GM23338 (cell line): ENCODE data around the gene FANCL. TPM values are rescaled to one million over a fixed set of nuclear protein-coding genes. Genes with fewer than 3 reads are reported as not detected.

Experiments used
- ATAC-seq: fragments of 200-7000 bp; cut with Tn5 transposase; 3 replicates; pipeline ENCODE4 v1.9.1; 2020
- DNase-seq: peaks from one replicate; pipeline ENCODE4 v3.0.0-alpha.2; 2015; ENCODE audit warnings: low spot score
- H2AFZ ChIP-seq: fragments of 200-600 bp; sonication (generic); 2 replicates; pipeline ENCODE4 v1.8.0; 2016; ENCODE audit warnings: antibody characterized with exemption, mild to moderate bottlenecking, moderate library complexity
- H3F3A ChIP-seq: fragments of 200-600 bp; sonication (generic); replicated peaks from 2 replicates; pipeline ENCODE4 v1.8.0; 2017; ENCODE audit warnings: antibody characterized with exemption, mixed run types, low read depth
- H3K27ac ChIP-seq: fragments of 200-600 bp; sonication (generic); 2 replicates; pipeline ENCODE4 v1.6.1; 2016; ENCODE audit warnings: low read depth
- H3K27me3 ChIP-seq: fragments of 200-600 bp; sonication (generic); 2 replicates; pipeline ENCODE4 v1.8.0; 2016; ENCODE audit warnings: mild to moderate bottlenecking, mixed run types, moderate library complexity; ENCODE audit not compliant: insufficient read depth
- H3K36me3 ChIP-seq: fragments of 200-600 bp; sonication (generic); 2 replicates; pipeline ENCODE4 v1.8.0; 2016; ENCODE audit warnings: mild to moderate bottlenecking; ENCODE audit not compliant: insufficient read depth
- H3K4me1 ChIP-seq: fragments of 200-600 bp; sonication (generic); 2 replicates; pipeline ENCODE4 v1.8.0; 2016; ENCODE audit warnings: mild to moderate bottlenecking, moderate library complexity; ENCODE audit not compliant: insufficient read depth
- H3K4me2 ChIP-seq: fragments of 200-600 bp; sonication (generic); 2 replicates; pipeline ENCODE4 v1.7.1; 2017; ENCODE audit warnings: mixed run types
- H3K4me3 ChIP-seq: fragments of 200-600 bp; sonication (generic); 2 replicates; pipeline ENCODE4 v1.6.1; 2016; ENCODE audit warnings: mixed run types
- H3K79me2 ChIP-seq: fragments of 200-600 bp; sonication (generic); replicated peaks from 2 replicates; pipeline ENCODE4 v1.8.0; 2017; ENCODE audit warnings: mild to moderate bottlenecking; ENCODE audit not compliant: insufficient read depth
- H3K9me2 ChIP-seq: fragments of 200-600 bp; sonication (generic); 2 replicates; pipeline ENCODE4 v1.8.0; 2017; ENCODE audit not compliant: insufficient read depth
- H4K20me1 ChIP-seq: fragments of 200-600 bp; sonication (generic); replicated peaks from 2 replicates; pipeline ENCODE4 v1.8.0; 2017; ENCODE audit warnings: mild to moderate bottlenecking; ENCODE audit not compliant: insufficient read depth
- H3K27ac Mint-ChIP-seq: 2 replicates; pipeline ENCODE4 v1.8.0; 2020; ENCODE audit warnings: inconsistent platforms, mild to moderate bottlenecking, moderate library complexity, mixed read lengths
- H3K27me3 Mint-ChIP-seq: 3 replicates; pipeline ENCODE4 v1.8.0; 2022; ENCODE audit warnings: low read depth, mild to moderate bottlenecking, moderate library complexity, mixed read lengths, inconsistent platforms; ENCODE audit not compliant: insufficient read depth, poor library complexity
- H3K36me3 Mint-ChIP-seq: 3 replicates; pipeline ENCODE4 v1.8.0; 2021; ENCODE audit warnings: low read depth, mild to moderate bottlenecking, inconsistent platforms, moderate library complexity, mixed read lengths
- H3K4me1 Mint-ChIP-seq: 3 replicates; pipeline ENCODE4 v1.8.0; 2020; ENCODE audit warnings: mild to moderate bottlenecking, inconsistent platforms, mixed read lengths
- H3K4me3 Mint-ChIP-seq: 3 replicates; pipeline ENCODE4 v1.8.0; 2021; ENCODE audit warnings: moderate library complexity, mild to moderate bottlenecking, inconsistent platforms, mixed read lengths
- H3K9me3 Mint-ChIP-seq: 3 replicates; pipeline ENCODE4 v1.8.0; 2020; ENCODE audit warnings: moderate library complexity, mild to moderate bottlenecking, inconsistent platforms, mixed read lengths
- CREB1 ChIP-seq: fragments of 250-450 bp; sonication (Bioruptor Pico); IDR thresholded peaks from 2 replicates; pipeline ENCODE4 v1.5.0; 2020; ENCODE audit warnings: low read depth, mild to moderate bottlenecking, moderate library complexity
- EZH2 ChIP-seq: fragments of 200-600 bp; sonication (generic); IDR thresholded peaks from one replicate; pipeline ENCODE4 v1.8.0; 2017; ENCODE audit warnings: antibody characterized with exemption, mild to moderate bottlenecking, low read depth; ENCODE audit not compliant: unreplicated experiment
- EZH2phosphoT487 ChIP-seq: fragments of 200-600 bp; sonication (generic); IDR thresholded peaks from one replicate; pipeline ENCODE4 v1.8.1; 2018; ENCODE audit warnings: antibody characterized with exemption; ENCODE audit not compliant: unreplicated experiment
- JUNB ChIP-seq: IDR thresholded peaks from one replicate; pipeline ENCODE4 v1.6.1; 2016; ENCODE audit warnings: antibody characterized with exemption; ENCODE audit not compliant: unreplicated experiment
- NANOG ChIP-seq: IDR thresholded peaks from 2 replicates; pipeline ENCODE4 v1.6.1; 2016; ENCODE audit warnings: antibody characterized with exemption, borderline replicate concordance
- POLR2AphosphoS5 ChIP-seq: IDR thresholded peaks from 2 replicates; pipeline ENCODE4 v1.6.1; 2016; ENCODE audit warnings: antibody characterized with exemption, low read depth
- STAT1 ChIP-seq: IDR thresholded peaks from one replicate; pipeline ENCODE4 v1.6.1; 2016; ENCODE audit warnings: antibody characterized with exemption; ENCODE audit not compliant: unreplicated experiment
- ZNF114 ChIP-seq: fragments of 250-450 bp; sonication (Bioruptor Pico); IDR thresholded peaks from 2 replicates; pipeline ENCODE4 v1.5.0; 2020; ENCODE audit warnings: mild to moderate bottlenecking, moderate library complexity
- ZNF331 ChIP-seq: fragments of 250-450 bp; sonication (Bioruptor Pico); IDR thresholded peaks from 2 replicates; pipeline ENCODE4 v1.5.0; 2020; ENCODE audit warnings: low read depth, mild to moderate bottlenecking, moderate library complexity
- polyA plus RNA-seq: library from polyadenylated mRNA; unstranded; fragments of >200 nt; fragmentation: Nextera tagmentation; extraction: Ambion mirVana; gene quantifications from 2 replicates; pipeline ENCODE4 v1.2.1, GENCODE V29; 2016
- total RNA-seq: library from RNA; depleted of rRNA; stranded (reverse); fragments of >200 nt; shearing (Covaris generic); gene quantifications from 2 replicates; pipeline ENCODE4 v1.2.3, GENCODE V29; 2014
- TF ChIP-seq, protein P1 (sequence below): IDR thresholded peaks from 2 replicates; pipeline ENCODE4 v1.6.1; 2016; ENCODE audit warnings: antibody characterized with exemption
- TF ChIP-seq, protein P2 (sequence below), 2 experiments: fragments of 200-600 bp in 1 of 2; sonication (generic) in 1 of 2; conservative IDR thresholded peaks; 2 replicates each; pipeline versions ENCODE4 v1.5.1 to v1.6.1; 2016 to 2017; ENCODE audit warnings: antibody characterized with exemption in 2 of 2, low read depth in 2 of 2, mild to moderate bottlenecking in 2 of 2, moderate library complexity in 1 of 2
- TF ChIP-seq, protein P3 (sequence below): fragments of 250-450 bp; sonication (Bioruptor Pico); IDR thresholded peaks from 2 replicates; pipeline ENCODE4 v1.5.0; 2020; ENCODE audit warnings: mild to moderate bottlenecking, moderate library complexity
- TF ChIP-seq, protein P4 (sequence below): IDR thresholded peaks from one replicate; pipeline ENCODE4 v1.6.1; 2018; ENCODE audit warnings: antibody characterized with exemption; ENCODE audit not compliant: unreplicated experiment

Gene FANCL
- total and polyA plus RNA-seq, 2 experiments from 2014 or later: 90.4 to 97.8 TPM

DNA sequence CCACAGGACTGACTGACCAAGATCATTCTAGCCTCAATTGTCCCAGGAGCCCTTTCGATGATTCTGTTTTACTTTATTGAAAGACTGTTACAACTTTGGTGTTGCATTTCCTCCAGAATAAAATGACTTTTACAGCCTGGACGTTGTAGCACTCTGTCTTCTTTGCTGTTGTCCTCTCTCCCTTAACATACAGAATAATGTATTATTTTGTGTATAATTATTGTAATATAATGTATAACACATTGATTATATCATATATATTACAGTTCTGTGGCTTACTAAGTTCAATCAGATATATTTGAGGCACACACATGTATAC lies 380 bp upstream of the FANCL start:
- no peaks in the 10 kb centered on the region for H4K20me1 ChIP-seq
- H3F3A ChIP-seq: no peaks in the 10 kb centered on the region
- no peak for ATAC-seq
- Mint-ChIP-seq H3K27me3 (no peaks in the 10 kb centered on the region), H3K4me3 (peak overlapping the region; percentile 96), H3K4me1 (peaks cover 42% of the 10 kb centered on the region), H3K27ac (peak overlapping the region; percentile 99), H3K36me3 (no peaks in the 10 kb centered on the region), H3K9me3 (no peaks in the 10 kb centered on the region)
- DNase-seq: no peak
- H3K9me2 ChIP-seq: no peaks in the 10 kb centered on the region
- peak overlapping the region; percentile 81; the same call in 1 of the 2 replicates for H3K4me3 ChIP-seq
- TF ChIP-seq JUNB (no peak), CREB1 (CRISPR knock-in tag) (no peak), EZH2 (no peak), ZNF114 (CRISPR knock-in tag) (no peak), NANOG (no peak), STAT1 (no peak), POLR2AphosphoS5 (no peak), EZH2phosphoT487 (no peak), ZNF331 (CRISPR knock-in tag) (no peak)
- TF ChIP-seq, protein P1, sequence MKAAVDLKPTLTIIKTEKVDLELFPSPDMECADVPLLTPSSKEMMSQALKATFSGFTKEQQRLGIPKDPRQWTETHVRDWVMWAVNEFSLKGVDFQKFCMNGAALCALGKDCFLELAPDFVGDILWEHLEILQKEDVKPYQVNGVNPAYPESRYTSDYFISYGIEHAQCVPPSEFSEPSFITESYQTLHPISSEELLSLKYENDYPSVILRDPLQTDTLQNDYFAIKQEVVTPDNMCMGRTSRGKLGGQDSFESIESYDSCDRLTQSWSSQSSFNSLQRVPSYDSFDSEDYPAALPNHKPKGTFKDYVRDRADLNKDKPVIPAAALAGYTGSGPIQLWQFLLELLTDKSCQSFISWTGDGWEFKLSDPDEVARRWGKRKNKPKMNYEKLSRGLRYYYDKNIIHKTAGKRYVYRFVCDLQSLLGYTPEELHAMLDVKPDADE: no peak
- TF ChIP-seq, protein P2, sequence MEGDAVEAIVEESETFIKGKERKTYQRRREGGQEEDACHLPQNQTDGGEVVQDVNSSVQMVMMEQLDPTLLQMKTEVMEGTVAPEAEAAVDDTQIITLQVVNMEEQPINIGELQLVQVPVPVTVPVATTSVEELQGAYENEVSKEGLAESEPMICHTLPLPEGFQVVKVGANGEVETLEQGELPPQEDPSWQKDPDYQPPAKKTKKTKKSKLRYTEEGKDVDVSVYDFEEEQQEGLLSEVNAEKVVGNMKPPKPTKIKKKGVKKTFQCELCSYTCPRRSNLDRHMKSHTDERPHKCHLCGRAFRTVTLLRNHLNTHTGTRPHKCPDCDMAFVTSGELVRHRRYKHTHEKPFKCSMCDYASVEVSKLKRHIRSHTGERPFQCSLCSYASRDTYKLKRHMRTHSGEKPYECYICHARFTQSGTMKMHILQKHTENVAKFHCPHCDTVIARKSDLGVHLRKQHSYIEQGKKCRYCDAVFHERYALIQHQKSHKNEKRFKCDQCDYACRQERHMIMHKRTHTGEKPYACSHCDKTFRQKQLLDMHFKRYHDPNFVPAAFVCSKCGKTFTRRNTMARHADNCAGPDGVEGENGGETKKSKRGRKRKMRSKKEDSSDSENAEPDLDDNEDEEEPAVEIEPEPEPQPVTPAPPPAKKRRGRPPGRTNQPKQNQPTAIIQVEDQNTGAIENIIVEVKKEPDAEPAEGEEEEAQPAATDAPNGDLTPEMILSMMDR (conservative IDR thresholded peaks at IDR 0.05; ENCODE audit: low read depth in 2 of 2): no peak
- TF ChIP-seq, protein P3, sequence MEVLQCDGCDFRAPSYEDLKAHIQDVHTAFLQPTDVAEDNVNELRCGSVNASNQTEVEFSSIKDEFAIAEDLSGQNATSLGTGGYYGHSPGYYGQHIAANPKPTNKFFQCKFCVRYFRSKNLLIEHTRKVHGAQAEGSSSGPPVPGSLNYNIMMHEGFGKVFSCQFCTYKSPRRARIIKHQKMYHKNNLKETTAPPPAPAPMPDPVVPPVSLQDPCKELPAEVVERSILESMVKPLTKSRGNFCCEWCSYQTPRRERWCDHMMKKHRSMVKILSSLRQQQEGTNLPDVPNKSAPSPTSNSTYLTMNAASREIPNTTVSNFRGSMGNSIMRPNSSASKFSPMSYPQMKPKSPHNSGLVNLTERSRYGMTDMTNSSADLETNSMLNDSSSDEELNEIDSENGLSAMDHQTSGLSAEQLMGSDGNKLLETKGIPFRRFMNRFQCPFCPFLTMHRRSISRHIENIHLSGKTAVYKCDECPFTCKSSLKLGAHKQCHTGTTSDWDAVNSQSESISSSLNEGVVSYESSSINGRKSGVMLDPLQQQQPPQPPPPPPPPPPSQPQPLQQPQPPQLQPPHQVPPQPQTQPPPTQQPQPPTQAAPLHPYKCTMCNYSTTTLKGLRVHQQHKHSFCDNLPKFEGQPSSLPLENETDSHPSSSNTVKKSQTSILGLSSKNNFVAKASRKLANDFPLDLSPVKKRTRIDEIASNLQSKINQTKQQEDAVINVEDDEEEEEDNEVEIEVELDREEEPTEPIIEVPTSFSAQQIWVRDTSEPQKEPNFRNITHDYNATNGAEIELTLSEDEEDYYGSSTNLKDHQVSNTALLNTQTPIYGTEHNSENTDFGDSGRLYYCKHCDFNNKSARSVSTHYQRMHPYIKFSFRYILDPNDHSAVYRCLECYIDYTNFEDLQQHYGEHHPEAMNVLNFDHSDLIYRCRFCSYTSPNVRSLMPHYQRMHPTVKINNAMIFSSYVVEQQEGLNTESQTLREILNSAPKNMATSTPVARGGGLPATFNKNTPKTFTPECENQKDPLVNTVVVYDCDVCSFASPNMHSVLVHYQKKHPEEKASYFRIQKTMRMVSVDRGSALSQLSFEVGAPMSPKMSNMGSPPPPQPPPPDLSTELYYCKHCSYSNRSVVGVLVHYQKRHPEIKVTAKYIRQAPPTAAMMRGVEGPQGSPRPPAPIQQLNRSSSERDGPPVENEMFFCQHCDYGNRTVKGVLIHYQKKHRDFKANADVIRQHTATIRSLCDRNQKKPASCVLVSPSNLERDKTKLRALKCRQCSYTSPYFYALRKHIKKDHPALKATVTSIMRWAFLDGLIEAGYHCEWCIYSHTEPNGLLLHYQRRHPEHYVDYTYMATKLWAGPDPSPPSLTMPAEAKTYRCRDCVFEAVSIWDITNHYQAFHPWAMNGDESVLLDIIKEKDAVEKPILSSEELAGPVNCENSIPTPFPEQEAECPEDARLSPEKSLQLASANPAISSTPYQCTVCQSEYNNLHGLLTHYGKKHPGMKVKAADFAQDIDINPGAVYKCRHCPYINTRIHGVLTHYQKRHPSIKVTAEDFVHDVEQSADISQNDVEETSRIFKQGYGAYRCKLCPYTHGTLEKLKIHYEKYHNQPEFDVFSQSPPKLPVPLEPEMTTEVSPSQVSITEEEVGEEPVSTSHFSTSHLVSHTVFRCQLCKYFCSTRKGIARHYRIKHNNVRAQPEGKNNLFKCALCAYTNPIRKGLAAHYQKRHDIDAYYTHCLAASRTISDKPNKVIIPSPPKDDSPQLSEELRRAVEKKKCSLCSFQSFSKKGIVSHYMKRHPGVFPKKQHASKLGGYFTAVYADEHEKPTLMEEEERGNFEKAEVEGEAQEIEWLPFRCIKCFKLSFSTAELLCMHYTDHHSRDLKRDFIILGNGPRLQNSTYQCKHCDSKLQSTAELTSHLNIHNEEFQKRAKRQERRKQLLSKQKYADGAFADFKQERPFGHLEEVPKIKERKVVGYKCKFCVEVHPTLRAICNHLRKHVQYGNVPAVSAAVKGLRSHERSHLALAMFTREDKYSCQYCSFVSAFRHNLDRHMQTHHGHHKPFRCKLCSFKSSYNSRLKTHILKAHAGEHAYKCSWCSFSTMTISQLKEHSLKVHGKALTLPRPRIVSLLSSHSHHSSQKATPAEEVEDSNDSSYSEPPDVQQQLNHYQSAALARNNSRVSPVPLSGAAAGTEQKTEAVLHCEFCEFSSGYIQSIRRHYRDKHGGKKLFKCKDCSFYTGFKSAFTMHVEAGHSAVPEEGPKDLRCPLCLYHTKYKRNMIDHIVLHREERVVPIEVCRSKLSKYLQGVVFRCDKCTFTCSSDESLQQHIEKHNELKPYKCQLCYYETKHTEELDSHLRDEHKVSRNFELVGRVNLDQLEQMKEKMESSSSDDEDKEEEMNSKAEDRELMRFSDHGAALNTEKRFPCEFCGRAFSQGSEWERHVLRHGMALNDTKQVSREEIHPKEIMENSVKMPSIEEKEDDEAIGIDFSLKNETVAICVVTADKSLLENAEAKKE (CRISPR knock-in tag): no peak
- TF ChIP-seq, protein P4, sequence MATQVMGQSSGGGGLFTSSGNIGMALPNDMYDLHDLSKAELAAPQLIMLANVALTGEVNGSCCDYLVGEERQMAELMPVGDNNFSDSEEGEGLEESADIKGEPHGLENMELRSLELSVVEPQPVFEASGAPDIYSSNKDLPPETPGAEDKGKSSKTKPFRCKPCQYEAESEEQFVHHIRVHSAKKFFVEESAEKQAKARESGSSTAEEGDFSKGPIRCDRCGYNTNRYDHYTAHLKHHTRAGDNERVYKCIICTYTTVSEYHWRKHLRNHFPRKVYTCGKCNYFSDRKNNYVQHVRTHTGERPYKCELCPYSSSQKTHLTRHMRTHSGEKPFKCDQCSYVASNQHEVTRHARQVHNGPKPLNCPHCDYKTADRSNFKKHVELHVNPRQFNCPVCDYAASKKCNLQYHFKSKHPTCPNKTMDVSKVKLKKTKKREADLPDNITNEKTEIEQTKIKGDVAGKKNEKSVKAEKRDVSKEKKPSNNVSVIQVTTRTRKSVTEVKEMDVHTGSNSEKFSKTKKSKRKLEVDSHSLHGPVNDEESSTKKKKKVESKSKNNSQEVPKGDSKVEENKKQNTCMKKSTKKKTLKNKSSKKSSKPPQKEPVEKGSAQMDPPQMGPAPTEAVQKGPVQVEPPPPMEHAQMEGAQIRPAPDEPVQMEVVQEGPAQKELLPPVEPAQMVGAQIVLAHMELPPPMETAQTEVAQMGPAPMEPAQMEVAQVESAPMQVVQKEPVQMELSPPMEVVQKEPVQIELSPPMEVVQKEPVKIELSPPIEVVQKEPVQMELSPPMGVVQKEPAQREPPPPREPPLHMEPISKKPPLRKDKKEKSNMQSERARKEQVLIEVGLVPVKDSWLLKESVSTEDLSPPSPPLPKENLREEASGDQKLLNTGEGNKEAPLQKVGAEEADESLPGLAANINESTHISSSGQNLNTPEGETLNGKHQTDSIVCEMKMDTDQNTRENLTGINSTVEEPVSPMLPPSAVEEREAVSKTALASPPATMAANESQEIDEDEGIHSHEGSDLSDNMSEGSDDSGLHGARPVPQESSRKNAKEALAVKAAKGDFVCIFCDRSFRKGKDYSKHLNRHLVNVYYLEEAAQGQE: no peak
- peak overlapping the region; percentile 99 for H3K27ac ChIP-seq
- H3K4me1 ChIP-seq: peaks cover 56% of the 10 kb centered on the region
- no peaks in the 10 kb centered on the region for H3K27me3 ChIP-seq
- H3K79me2 ChIP-seq: peaks cover 42% of the 10 kb centered on the region
- H3K36me3 ChIP-seq: no peaks in the 10 kb centered on the region
- H3K4me2 ChIP-seq: peak overlapping the region; percentile 93; the same call in 1 of the 2 replicates
- 0 out of 2 replicates have a peak overlapping the region, but pooled peaks have one; percentile 67 for H2AFZ ChIP-seq
